CD4-positive, alpha-beta T cell treated with Interleukin-2 at 100 ng/mL for 4 hours (primary cell): Measurements from ENCODE around the gene OR6J1.
"Not testable (repeated sequence)": the region's sequence is repeated elsewhere in the genome, so short reads cannot be mapped to it uniquely, and the experiment has no call there.

Experiments used
- DNase-seq: peaks from one replicate; pipeline ENCODE4 v3.0.0-alpha.2; 2020; ENCODE audit warnings: low spot score

OR6J1 gene

DNA sequence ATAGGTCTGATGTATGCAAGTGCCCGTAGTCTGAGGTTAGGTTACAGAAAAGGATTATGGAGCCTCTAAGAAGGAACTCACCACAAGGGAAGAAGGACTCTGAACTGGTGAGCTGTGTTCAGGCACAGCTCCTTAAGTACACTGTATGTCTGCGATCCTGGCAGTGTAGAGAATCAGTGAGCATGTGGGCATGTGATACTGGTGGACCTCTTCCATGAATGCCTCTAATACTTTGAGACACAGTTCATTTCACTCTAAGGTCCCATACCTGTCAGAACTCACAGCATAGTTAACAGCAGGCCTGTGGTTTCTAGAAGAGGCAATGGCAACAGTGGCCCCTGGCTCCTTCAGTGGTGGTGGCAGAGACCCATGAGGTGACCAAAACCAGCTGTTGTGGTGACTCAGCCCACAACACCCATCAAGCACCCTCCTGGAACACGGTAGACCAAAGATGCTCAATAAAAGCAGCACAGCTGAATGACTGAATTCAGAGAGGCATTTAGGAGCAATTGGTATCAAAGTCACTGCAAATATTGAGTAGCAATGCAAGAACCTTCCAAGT, 6.9 kb upstream of the OR6J1 start:
- DNase-seq, result no peak

DNA sequence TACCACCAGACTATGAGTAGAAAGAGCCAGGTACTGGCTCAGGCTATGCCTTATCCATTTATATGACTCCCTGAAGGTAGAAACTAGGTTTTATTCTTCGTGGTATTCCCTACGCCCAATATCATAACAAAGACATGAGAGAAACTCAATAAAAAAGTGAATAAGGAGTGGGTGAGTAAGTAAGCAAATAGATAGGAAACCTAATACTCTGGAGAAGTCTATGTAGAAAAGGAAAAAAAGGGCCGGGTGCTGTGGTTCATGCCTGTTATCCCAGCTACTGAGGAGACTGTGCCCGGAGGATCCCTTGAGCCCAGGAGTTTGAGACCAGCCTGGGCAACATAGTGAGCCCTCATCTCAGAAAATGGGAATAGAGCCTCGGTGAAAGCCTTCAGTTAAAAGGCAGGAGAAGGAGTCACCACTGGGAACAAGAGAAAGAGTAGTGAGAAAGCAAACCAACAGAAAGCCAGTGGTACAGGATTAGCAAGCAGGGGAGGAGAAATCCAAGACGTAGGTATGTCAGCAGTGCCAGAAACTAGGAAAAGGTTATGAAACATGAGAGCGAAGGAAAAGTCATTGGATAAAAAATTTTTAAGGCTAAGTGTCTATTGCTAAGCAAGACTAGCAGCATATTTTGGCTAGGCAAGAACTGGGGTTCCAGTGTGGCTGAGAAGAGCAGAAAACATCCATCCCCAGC, 6.0 kb upstream of the OR6J1 start:
- no peak for DNase-seq

DNA sequence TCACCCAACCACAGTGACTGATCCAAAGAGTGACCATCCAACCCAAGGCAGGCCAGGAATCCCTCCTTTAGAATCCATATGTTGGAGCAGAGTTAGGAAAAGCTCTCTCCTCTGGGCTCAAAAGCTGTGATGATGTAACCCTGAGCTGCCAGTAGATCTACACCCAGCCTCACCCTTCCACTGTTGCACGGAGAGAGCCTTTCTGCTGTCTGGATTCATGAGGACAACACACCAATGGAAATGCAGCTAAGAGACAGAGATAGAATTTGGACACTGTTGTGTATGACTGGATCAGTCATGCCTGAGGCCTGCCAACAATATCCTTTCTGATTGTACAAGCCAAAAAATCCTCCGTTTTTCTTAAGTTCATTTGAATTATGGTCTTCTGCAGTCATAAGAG, 4.4 kb upstream of the OR6J1 start:
- no peak for DNase-seq

DNA sequence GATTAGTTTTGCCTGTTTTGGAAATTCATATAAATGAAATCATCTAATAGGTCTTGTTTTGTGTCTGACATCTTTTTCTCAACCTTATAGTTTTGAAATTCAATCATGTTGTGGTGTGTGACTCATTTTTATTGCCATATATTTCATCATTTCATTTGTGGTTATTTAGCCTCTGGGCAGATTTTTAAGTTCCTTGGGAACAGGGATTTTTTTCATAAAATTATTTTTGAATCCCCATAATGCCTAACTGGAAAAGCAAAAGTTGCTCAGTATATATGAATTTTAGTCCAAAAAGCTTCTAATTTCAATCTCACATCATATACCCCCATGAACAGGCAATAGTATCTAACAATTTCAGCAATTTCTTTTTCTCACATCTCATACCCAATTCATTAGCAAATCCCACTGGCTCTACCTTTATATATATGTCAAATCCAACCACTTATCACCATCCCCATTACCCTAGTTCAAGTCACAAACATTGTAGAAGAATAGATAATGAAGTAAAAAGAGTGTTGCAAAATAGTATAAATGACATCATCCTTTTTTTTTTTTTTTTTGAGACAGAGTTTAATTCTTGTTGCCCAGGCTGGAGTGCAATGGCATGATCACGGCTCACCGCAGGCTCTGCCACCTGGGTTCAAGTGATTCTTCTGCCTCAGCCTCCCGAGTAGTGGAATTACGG, 2.6 kb upstream of the OR6J1 start:
- DNase-seq, result no peak

DNA sequence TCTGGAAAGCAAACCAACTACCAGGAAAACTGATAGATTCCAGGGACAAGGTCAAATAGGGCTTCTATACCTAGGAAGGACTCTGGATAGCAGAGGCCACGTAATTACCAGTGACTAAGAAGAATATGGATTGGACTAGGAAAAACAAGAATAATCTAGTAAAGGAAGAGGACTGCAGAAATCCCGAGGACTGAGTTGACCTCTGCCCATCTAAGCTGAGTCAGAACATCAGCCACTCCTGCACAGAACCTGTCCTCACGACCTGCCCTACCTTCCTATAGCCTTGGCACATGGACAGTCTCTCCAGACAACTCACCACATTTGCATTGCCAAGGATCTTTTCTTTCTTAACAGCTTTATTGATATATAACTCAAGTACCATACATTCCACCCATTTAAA, 2.3 kb downstream of the OR6J1 start:
- DNase-seq, result no peak

DNA sequence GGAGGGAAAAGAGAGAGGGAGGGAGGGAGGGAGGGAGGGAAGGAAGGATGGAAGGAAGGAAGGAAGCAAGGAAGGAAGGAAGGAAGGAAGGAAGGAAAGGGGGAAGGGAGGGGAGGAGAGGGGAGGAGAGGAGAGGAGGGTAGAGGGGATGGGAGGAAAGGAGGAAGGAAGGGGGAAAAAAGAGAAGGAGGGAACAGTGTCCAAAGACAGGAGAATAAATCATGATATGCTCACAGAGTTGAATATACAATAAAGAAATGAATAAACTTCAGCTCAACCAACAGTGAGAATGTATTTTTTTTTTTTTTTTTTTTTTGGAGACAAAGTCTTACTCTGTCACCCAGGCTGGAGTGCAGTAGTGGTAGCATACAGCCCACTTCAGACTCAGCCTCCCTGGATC, 4.0 kb downstream of the OR6J1 start:
- DNase-seq, result no peak

DNA sequence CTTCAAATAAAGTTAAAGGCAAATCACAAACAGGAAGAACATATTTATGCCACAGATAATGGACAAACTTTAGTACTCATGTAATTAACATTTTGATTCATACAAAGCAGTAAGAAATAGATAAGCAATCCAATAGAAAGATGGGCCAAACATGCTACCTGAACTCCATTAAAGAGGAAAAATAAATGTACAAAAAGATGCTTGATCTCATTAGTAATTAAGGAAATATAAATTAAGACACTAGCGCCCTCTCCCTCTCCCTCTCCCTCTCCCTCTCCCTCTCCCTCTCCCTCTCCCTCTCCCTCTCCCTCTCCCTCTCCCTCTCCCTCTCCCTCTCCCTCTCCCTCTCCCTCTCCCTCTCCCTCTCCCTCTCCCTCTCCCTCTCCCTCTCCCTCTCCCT, 8.2 kb downstream of the OR6J1 start:
- DNase-seq, result not testable (repeated sequence)

DNA sequence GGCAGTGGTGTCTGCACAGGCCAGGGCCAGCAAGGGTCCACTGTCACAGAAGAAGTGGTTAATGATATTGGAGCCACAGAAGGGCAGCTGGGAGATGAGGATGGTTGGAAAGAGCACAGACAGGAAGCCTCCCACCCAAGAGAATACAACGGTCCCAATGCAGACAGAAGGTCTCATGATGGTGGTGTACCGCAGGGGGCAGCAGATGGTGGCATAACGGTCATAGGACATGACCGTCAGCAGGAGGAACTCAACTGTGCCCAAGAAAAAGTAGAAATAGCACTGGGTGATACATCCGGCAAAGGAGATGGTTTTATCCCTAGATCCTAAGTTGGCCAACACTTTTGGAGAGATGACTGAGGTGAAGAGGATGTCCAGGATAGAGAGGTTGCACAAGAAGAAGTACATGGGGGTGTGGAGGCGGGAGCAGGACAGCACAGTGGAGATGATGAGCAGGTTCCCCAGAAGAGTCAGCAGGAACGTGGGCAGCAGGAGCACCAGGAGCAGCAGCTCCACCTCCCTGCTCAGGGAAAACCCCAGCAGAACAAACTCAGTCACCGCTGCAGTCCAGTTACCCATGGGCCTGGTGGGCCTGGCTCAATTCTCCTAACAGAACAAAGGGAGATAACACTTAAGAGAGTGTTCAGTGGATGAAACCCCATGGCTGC, 9.8 kb downstream of the OR6J1 start:
- DNase-seq, result no peak

DNA sequence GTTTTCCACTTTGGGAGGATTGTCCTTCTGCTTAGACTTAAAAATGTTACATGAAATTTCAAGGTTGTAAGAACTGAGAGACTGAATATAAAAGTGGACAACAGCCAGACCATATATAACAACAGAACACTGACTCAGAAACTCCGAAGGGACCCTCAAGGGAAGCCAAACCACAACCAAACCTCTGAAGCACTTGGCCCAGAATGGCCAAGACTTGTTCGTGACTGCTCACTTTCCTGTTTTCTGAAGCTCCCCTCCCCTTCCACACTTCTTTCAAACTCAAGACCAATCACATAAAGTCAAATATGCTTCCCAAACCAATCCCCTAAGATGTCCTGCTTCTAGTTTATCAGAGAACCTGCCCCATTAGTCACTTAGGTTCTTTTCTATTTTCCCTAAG, 13.7 kb downstream of the OR6J1 start:
- DNase-seq, result no peak

DNA sequence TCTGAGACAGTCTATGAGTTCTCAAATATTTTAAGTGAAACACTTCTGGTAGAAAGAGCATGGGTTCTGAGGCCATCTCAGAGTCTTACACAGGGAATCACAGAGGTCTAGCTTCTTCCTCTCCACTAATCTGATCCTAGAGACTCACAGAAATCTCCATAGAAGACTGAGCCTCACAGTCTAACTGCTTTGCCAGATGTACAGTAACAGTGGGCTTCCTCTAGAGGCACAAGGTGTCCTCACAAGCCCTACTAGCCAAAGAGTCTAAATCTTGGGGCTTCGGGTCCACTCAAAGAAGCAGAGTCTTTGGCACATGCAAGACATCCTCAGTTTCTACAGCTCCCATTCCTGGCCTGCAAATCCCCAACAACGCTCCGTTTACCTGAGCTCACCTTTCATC, 14.1 kb downstream of the OR6J1 start:
- no peak for DNase-seq

DNA sequence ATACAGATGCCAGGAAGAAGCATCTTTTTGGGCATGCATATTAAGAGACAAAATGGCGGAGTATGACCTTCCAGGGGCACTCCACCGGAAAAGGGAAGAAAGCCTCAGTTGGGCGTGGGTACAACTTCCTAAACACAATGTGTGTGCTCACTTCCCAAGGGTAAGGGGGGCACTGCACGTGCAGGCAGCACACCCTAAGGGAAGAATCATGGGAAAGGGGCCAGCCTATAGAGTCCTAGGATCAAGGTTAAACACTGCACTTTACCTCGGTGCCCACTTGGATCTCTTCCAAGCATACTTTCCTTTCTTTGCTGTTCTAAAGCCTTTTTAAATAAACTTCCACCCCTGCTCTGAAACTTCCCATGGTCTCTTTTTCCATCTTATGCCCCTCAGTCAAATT, 14.8 kb downstream of the OR6J1 start:
- DNase-seq, result no peak

DNA sequence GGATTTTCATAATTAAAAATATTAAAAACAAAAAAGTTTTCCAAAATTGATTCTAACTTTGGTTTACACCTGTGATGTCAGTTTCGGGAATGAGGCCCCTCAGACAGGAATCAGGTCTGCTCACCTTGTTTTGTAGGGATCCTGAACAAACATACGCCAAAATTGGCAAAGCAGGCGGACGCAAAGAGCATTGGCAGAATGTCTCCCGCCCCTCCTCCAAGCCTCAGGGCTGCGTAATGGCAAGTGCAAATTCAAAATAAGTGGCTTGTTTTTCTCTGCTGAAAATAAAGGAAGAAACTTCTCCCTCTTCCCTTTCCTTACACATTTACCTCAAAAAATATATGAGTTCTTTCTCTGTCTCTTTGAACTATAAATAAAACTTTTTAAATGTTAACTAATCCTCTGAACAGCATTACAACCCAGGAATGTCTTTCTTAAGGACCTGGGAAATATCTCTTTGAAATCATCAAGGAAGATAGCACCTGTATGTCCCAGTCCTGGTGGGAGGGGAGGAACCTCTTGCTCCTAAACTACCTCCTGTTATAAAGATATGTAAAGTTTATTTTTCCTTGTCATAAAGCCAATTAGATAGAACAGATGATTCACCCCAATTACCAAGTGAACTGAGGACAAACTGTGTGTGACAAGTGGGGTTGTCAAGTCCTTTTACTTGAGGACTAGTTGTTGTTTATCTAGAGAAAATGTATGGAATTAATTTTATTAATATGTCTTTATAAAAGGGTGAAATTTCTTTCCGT, 16.5 kb downstream of the OR6J1 start:
- DNase-seq, result no peak

DNA sequence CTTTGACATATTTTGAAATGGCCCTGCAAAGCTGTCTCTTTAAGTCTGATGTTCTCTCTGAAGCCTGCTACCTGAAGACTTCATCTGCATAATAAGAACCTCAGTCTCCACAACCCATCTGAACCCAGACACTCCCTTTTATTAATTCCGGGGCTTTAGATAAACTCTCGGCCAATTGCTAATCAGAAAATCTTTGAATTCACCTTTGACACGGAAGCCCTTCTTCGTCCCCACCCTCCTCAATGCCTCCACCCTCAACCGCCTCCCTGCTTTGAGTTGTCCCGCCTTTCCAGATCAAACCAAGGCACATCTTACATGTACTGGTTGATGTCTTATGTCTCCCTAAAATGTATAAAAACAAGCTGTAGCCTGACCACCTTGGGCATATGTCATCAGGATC, 17.6 kb downstream of the OR6J1 start:
- DNase-seq, result no peak

DNA sequence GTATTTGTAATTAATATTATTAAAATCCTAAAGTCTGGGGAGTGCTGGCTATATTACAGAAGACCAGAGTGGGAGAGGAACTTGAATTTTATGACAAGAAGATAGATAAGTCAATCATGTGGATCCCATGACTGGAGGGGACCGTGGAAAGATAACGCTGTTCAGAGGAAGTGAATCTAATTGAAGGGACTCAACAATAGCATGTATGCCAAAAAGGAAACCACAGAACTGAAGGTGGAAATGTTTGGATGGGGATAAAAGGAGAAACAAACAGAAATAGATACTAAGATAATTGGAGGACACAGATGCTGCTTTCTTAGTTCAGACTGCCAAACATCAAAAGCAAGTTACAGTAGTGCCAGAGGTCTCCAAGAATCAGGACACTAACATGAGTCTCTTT, 21.1 kb downstream of the OR6J1 start:
- DNase-seq, result no peak

DNA sequence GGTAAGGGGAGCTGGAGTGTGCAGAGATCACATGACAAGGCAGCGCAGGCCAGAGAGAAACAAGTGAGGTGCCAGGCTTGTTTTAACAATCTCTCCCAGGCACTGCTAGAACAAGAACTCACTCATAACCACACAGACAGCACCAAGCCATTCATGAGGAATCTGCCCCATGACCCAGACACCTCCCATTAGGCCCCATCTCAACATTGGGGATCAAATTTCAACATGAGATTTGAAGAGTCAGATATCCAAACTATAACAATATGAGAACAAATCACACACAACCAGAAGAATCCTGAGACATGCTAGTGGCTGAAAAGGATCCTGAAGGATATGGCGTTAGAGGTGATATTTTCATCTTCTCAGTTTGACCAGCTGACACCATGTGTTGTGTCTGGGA, 21.9 kb downstream of the OR6J1 start:
- no peak for DNase-seq

DNA sequence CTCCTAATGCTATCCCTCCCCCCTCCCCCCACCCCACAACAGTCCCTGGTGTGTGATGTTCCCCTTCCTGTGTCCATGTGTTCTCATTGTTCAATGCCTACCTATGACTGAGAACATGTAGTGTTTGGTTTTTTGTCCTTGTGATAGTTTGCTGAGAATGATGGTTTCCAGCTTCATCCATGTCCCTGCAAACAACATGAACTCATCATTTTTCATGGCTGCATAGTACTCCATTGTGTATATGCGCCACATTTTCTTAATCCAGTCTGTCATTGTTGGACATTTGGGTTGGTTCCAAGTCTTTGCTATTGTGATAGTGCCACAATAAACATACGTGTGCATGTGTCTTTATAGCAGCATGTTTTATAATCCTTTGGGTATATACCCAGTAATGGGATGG, 28.4 kb downstream of the OR6J1 start:
- not testable (repeated sequence) for DNase-seq

DNA sequence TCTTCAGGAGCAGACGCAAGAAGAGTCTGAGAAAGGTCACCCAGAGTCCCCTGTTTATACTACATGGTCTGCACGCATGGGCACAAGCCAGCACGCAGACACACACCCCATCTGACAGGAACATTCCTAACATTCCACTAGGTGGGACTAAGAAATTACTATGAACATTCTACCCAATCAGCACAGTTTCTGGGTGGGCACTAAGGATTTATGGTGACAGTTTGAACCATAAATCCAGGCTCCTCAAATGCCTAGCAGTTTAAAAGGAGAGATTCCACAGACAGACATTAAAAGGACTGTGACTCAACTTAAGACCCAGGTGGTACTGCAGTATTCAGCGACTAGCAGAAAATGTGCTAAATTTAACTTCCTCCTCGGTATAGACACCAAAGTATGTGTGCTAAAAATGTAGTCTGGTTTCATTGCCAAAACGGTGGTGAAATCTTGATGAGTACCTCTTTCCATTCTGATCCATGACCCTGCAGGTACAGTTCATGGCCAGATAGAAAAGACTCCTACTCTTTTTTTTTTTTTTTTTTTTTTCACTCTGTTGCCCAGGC, 29.8 kb downstream of the OR6J1 start:
- no peak for DNase-seq

DNA sequence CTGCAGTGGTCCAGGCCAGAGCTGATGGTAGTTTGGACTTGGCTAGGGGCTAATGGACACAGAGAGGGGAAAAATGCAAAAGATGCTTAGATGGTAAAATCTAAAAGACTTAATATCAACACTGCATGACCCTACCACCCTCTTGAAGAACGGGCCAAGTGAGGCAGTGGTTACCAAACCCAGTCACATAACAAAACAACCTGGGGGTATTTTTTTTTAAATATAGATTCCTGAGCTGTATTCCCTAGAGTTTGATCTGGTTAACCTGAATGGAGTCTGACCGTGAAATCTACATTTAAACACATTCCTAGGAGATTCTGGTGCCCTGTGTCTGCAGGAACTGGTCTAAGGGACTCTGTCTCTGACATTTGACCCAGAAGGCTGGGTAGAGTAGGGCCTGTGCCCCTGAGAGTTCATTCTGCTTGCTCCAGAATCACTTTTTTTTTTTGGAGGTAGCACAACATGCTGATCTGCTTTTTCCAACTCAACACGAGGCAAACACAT, 30.4 kb downstream of the OR6J1 start:
- no peak for DNase-seq

DNA sequence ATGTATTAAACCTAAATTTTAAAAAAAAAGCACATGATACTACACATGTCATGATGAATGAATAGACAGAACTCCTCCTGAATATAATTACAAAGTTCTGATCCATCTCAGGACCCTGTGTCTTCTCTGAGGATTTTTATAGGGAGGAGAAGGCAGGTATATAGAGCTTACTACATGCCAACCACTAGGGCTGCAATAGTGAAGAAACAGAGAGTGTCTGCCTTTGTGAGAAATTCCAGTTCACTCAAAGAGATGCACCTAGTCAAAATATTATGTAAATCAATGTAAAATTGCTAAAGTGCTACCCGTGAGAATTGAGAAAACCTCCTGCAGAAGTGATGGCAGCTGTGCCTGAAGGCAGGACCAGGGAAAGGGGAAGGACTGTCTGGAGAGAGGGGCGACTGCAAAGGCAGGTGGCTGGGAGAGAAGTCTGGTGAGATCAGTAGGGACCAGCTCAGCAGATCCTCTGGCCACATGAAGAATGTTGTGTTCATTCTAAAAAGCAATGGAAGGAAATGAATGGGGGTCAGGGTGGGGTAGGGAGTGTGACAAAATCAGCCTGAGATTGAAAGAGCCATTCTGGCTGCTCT, 31.0 kb downstream of the OR6J1 start:
- no peak for DNase-seq

DNA sequence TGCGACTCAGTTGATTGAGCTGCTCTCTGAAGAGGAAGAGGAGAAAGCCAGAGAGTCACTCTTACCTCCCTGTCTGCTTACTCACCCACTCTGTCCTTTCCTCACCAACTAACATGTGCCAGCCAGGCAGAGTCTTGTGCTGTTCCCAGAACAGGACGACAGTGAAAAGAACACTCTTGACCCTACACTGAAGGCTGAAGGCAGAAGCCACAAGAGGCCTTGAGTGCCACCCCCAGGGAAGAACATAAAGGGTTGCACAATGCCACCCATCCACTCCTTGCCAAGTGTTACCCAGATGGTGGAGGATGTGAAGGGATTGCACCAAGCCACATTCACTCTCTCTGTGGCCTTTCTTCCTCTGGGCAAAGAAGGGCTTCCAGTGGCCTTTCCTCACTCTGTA, 33.2 kb downstream of the OR6J1 start:
- no peak for DNase-seq

DNA sequence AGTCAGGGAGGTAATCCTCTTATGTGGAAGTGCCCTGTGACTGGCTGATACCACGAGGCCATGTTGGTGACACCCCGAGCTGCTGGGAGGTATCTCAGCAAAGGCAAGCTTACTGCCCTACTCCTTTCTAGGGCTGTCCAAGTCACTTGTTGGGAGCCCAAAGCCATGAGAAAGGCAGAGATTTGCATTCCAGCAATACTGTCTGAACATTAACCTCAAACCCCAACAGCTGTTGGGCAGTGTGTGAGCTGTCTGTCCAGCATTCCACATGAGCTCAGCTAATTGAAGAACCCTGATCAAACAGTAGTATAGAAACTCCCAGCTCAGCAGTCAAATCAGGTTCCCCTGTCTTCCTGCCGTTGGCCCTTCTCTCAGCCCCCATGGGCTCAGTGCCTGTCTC, 36.9 kb downstream of the OR6J1 start:
- no peak for DNase-seq

DNA sequence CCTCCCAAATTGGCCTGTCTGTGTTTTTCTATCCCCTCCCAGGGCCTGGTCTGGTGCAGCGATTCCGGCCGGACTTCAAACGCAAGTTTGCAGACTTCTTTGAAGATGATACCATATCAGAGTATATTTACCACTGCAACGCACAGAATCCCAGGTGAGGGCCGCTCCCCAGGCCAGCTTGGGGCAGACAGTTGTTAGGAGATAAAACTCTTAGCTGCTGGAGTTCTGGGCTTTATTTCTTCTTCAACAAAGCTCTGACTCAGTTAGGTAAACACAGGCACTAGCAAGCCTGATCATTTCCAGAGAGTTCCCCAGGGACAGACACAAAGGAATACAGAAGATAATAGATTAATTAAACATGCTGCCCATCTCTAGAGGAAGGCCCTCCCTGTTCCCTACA, 37.8 kb downstream of the OR6J1 start:
- DNase-seq, result no peak
